BE2C (cell line): Measurements from ENCODE around the gene BYSL. TPM values are rescaled to one million over a fixed set of nuclear protein-coding genes. Genes with fewer than 3 reads are reported as not detected.
A peak's percentile ranks its signal among the peaks of the same experiment; 100 is the strongest.

ENCODE experiments used
- DNase-seq: peaks from one replicate; pipeline ENCODE4 v3.0.0-alpha.2; 2020
- H3K27me3 ChIP-seq: fragments of 250-450 bp; sonication (Bioruptor Pico); 2 replicates; pipeline ENCODE4 v1.5.1; 2020; ENCODE audit warnings: mild to moderate bottlenecking
- H3K36me3 ChIP-seq: fragments of 250-450 bp; sonication (Bioruptor Pico); 2 replicates; pipeline ENCODE4 v1.5.1; 2020; ENCODE audit warnings: mild to moderate bottlenecking
- H3K4me1 ChIP-seq: fragments of 250-450 bp; sonication (Bioruptor Pico); 2 replicates; pipeline ENCODE4 v1.5.1; 2020
- H3K4me3 ChIP-seq: 2 replicates; pipeline ENCODE4 v1.5.1; 2011; ENCODE audit warnings: low read depth, low read length
- H3K9me3 ChIP-seq: fragments of 250-450 bp; sonication (Bioruptor Pico); 2 replicates; pipeline ENCODE4 v1.5.1; 2020
- polyA plus RNA-seq: library from polyadenylated mRNA; unstranded; fragments of >200 nt; gene quantifications from one replicate; pipeline ENCODE4 v1.2.1, GENCODE V29; 2012; ENCODE audit warnings: low read depth, missing spikeins; ENCODE audit not compliant: insufficient read length, insufficient read depth
- TF ChIP-seq, protein P1 (sequence below): IDR thresholded peaks from 2 replicates; pipeline ENCODE4 v1.5.1; 2012; ENCODE audit warnings: mild to moderate bottlenecking, low read depth, low read length

Gene BYSL, protein sequence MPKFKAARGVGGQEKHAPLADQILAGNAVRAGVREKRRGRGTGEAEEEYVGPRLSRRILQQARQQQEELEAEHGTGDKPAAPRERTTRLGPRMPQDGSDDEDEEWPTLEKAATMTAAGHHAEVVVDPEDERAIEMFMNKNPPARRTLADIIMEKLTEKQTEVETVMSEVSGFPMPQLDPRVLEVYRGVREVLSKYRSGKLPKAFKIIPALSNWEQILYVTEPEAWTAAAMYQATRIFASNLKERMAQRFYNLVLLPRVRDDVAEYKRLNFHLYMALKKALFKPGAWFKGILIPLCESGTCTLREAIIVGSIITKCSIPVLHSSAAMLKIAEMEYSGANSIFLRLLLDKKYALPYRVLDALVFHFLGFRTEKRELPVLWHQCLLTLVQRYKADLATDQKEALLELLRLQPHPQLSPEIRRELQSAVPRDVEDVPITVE
- polyA plus RNA-seq = 193 TPM

DNA sequence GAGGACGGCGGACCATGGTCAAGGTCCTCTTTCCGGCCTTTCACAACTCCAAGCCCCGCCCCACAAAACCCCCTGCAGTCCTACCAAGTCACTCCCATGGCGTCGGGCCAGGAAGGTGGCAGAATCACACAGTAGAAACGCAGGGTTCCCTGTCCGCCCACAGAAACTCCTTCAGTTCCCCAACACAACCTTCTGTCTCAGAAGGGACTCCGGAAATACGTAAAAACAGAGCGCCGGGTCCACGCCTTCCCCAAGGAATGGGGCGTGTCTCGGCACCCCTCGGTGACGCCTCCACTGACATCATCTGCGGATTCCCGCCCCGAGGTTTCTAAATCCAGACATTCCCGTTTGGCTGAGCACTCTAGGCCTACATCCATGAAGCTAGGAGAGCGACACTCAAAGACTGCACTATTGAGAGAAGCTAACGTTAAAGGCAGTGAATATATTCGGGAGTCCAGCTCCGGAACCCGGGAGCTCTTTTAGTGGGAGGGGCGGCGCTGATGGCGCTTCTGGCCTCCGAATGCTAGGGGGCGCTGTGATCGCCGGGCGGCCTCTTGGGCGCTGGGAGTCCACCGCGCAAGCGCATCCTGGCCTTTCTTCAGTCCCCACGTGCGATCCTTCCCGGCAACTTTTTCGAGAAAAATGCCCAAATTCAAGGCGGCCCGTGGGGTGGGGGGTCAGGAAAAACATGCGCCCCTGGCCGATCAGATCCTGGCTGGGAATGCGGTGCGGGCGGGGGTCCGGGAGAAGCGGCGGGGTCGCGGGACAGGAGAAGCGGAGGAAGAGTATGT is at the start of gene BYSL, which contains the start of gene MED20:
TSS of gene BYSL (plus strand) at position 579 of the 791 bp plus-strand sequence. CDS start at position 643, 64 bp downstream.
TSS of gene MED20 (minus strand) at position 219 of the 791 bp plus-strand sequence. CDS start at position 98, 121 bp downstream.
- Histone ChIP-seq H3K4me3 (peak within 1 kb of the TSS; percentile 99), H3K4me1 (no peaks in the 10 kb centered on the region; the same call in 1 of the 2 replicates), H3K27me3 (no peaks in the 10 kb centered on the region), H3K9me3 (no peaks in the 10 kb centered on the region), H3K36me3 (peaks cover 42% of the 10 kb centered on the region)
- TF ChIP-seq, protein P1, sequence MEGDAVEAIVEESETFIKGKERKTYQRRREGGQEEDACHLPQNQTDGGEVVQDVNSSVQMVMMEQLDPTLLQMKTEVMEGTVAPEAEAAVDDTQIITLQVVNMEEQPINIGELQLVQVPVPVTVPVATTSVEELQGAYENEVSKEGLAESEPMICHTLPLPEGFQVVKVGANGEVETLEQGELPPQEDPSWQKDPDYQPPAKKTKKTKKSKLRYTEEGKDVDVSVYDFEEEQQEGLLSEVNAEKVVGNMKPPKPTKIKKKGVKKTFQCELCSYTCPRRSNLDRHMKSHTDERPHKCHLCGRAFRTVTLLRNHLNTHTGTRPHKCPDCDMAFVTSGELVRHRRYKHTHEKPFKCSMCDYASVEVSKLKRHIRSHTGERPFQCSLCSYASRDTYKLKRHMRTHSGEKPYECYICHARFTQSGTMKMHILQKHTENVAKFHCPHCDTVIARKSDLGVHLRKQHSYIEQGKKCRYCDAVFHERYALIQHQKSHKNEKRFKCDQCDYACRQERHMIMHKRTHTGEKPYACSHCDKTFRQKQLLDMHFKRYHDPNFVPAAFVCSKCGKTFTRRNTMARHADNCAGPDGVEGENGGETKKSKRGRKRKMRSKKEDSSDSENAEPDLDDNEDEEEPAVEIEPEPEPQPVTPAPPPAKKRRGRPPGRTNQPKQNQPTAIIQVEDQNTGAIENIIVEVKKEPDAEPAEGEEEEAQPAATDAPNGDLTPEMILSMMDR = peak; percentile 90
- DNase-seq = peak; percentile 92

DNA sequence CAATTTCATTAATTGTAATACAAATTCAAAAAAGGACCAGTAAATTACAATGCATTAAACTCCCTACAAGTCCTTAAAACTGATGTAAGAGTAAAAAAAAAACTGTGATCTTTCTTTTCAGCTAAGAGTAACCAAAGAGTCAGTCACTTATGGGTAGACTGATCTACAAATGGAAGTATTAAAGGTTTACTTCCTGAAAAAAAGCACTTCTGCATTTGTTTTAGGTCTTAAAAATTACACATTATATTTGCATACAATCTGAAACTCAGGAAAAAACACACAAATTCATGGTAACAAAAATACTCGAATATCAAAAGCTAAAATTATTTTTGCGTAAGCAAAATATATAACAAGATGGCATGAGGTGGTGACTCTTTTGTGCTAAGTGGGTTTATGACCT is 49.6 kb upstream of the BYSL start:
- TF ChIP-seq, protein P1 = no peak
- Histone ChIP-seq H3K36me3 (no peaks in the 10 kb centered on the region), H3K4me1 (no peaks in the 10 kb centered on the region), H3K27me3 (no peaks in the 10 kb centered on the region), H3K9me3 (no peaks in the 10 kb centered on the region), H3K4me3 (no peak overlapping the region)
- DNase-seq = no peak

DNA sequence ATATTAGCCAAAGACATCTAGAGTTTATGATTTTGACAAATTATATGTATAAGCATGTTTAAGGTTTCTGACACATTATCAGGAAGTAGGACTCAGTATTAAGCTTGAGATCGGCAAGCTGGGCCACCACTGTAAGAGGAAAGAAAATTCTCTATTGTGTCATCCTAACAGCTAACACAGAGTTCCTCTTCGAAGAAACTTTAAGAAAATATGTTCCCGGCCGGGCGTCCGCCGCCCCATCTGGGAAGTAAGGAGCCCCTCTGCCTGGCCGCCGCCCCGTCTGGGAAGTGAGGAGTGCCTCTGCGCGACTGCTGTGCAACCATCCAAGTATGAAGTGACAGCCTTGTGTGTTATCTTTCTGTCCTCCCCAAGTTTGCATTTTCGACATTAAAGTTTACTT is 49.2 kb upstream of the BYSL start:
- TF ChIP-seq, protein P1 = no peak
- DNase-seq = no peak
- no peaks in the 10 kb centered on the region for H3K27me3 ChIP-seq
- H3K4me3 ChIP-seq = no peak overlapping the region
- H3K4me1 ChIP-seq = no peaks in the 10 kb centered on the region
- H3K9me3 ChIP-seq = no peaks in the 10 kb centered on the region
- no peaks in the 10 kb centered on the region for H3K36me3 ChIP-seq

DNA sequence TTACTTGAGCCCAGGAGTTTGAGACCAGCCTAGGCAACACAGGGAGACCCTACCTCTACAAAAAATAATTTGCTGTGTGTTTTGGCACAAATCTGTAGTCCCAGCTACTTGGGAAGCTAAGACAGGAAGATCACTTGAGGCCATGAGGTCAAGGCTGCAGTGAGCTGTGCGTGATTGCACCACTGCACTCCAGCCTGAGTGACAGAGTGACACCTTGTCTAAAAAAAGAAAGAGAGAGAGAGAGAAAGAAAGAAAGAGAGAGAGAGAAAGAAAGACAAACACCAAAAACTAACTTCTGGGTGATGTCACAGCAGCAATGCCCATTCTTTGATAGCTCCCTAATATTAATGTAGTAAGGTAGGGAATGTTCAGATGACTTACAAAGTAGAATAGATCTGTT is 46.6 kb upstream of the BYSL start:
- H3K27me3 ChIP-seq = no peaks in the 10 kb centered on the region
- H3K9me3 ChIP-seq = no peaks in the 10 kb centered on the region; the same call in 1 of the 2 replicates
- H3K36me3 ChIP-seq = no peaks in the 10 kb centered on the region
- DNase-seq = no peak
- H3K4me1 ChIP-seq = no peaks in the 10 kb centered on the region
- TF ChIP-seq, protein P1 = no peak
- no peak overlapping the region for H3K4me3 ChIP-seq

DNA sequence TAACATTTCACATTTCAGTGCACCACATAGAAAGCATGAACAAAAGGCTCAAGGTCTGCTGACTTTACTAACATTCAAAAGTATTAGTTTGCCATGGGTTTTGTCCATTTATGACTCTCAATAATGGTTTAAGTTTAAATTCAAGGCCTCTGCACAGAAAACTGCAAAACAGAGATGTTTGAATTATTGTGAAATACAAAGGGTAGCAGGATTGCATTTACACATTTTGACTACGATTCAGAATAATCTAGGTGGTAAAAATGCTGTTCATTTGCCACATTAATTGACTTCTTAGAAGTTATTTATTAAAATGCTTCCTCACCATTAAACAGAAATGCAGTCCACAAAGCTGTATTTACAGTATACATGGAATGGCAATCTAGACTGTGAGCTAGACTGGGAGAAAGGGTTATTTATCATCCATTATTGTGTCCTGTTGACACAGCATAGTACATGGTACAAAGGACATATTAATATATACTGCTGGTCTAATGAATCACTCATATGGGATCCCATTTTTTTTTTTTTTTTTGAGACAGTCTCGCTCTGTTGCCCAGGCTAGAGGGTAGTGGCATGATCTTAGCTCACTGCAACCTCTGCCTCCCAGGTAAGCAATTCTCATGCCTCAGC is 44.1 kb upstream of the BYSL start:
- no peak for DNase-seq
- TF ChIP-seq, protein P1 = no peak
- H3K9me3 ChIP-seq = no peaks in the 10 kb centered on the region; the same call in 1 of the 2 replicates
- H3K4me3 ChIP-seq = no peak overlapping the region
- no peaks in the 10 kb centered on the region for H3K4me1 ChIP-seq
- no peaks in the 10 kb centered on the region for H3K36me3 ChIP-seq
- no peaks in the 10 kb centered on the region for H3K27me3 ChIP-seq
